ENCODE results near the gene AMMECR1.
A peak's percentile ranks its signal among the peaks of the same experiment; 100 is the strongest.
"Not testable (repeated sequence)": the region's sequence is repeated elsewhere in the genome, so short reads cannot be mapped to it uniquely, and the experiment has no call there.

AMMECR1 gene

GRCh38 chrX:110317820-110318663 is at the start of gene AMMECR1:
AMMECR1 (minus strand) TSS chrX:110318085; CDS start chrX:110318071, 14 bp downstream.
- DNase-seq (ENCODE audit: low spot score): peak; percentile 75

DNA sequence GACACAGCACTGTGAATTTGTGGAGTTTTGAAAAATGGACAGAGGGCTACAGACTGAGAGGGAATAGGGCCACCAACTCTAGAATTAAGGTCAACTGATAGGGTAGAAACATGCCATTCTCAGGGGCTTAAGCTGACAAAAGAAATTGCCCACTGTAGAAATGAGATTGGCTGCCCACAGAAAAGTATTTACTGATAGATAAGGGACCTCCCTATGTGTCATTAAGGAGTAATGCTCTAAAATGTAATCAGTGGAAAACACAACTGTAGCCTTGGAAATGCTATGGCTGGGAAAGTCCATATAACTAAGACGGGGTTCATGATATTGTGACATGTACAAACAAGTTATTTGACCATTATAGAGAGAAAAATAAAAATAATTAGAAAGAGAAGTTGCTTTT is 45.4 kb upstream of the AMMECR1 start:
- DNase-seq (ENCODE audit: low spot score): no peak

GRCh38 chrX:110359273-110359672 is 41.4 kb upstream of the AMMECR1 start:
- DNase-seq (ENCODE audit: low spot score): peak; percentile 30

DNA sequence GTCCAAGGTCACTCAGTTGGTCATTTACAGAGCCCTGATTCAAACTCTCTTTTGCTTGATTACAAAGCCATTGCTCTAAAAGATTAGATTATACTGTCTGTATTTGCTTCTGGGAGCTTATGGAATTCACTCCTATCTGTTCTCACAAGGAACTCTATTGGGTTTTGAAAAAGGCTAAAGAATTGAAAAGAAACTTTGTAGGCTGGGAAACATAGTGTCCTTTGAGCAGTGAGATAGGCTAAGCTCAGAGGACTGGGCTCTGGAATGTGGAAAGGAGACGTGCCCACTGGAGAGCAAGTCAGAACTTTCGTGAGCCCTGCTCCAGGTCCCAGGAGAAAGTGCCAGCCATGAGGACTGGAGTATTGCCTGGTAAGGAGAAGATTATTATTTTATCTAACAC is 40.7 kb upstream of the AMMECR1 start, which contains the start of gene RTL9:
Gene RTL9 (plus strand): TSS at position 301 of the 400 bp plus-strand sequence. CDS start 91,770 bp downstream, outside the sequence.
- no peak for DNase-seq (ENCODE audit: low spot score)

DNA sequence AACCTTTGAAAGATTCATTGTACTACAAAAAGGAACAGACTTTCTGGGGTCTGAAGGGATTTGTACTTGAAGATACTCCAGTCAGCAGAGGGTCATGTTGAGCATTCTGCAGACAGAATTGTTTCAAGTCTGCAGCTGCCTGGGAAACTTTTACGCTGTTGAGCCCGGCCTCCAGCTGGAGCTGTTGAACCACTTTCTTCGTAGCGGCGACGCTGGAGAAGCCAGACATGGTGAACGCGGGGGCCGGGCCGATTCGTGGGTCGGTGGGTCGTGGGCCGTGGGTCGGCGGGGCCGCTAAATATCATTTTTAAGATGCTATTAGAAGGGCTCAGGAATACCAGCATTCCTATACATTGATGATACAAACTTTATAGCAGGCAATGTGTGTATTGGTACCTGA is 28.8 kb upstream of the AMMECR1 start:
- no peak for DNase-seq (ENCODE audit: low spot score)

DNA sequence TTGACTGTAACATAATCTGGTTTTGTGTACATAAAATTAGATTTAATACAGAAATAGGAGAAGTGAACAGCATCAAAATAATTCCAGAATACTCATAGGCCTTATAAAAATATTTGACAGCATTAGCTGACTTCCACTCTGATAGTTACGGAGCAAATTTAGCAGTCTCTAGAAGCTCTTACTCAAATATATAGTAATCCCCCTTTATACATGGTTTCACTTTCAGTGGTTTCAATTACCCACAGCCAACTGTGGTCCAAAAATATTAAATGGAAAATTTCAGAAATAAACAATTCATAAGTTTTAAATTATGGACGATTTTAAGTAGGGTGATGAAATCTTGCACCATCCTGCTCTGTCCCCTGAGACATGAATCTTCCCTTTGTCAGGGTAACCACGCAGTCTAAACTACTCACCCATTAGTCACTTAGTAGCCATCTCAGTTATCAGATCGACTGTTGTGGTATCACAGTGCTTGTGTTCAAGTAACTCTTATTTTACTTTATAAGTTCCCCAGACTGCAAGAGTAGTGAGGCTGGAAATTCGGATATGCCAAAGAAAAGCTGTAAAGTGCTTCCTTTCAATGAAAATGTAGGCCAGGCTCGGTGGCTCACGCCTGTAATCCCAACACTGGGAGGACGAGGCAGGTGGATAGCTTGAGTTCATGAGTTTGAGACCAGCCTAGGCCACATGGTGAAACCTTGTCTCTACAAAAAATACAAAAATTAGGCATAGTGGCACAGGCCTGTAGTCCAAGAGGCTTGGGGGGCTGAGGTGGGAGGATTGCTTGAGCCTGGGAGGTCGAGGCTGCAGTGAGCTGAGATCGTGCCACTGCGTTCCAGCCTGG is 23.5 kb upstream of the AMMECR1 start:
- DNase-seq (ENCODE audit: low spot score): no peak

DNA sequence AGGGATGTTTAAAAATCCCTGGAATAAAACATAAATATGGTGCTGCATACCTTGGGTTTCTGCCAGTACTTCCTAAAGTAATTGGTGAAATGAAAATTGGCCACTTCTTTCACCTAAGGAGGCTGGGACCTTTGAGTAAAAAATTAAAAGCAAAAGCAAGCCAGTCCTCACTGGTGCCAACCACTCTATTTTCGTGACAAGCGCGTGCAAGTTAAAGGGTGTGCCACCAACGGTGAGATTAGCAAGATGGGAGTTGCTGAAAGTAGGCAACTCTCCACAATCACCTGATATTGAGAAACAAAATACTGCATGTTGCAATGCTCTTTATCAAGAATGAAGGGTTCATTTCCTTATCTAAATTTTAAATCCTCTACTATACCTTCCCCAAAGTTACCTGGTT is 21.1 kb upstream of the AMMECR1 start:
- no peak for DNase-seq (ENCODE audit: low spot score)

DNA sequence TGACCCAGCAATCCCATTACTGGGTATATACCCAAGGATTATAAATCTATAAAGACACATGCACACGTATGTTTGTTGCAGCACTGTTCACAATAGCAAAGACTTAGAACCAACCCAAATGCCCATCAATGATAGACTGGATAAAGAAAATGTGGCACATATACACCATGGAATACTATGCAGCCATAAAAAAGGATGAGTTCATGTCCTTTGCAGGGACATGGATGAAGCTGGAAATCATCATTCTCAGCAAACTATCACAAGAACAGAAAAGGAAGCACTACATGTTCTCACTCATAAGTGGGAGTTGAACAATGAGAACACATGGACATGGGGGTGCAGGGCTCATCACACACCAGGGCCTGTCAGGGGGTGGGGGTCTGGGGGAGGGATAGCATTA is 15.6 kb upstream of the AMMECR1 start:
- DNase-seq (ENCODE audit: low spot score): not testable (repeated sequence)

DNA sequence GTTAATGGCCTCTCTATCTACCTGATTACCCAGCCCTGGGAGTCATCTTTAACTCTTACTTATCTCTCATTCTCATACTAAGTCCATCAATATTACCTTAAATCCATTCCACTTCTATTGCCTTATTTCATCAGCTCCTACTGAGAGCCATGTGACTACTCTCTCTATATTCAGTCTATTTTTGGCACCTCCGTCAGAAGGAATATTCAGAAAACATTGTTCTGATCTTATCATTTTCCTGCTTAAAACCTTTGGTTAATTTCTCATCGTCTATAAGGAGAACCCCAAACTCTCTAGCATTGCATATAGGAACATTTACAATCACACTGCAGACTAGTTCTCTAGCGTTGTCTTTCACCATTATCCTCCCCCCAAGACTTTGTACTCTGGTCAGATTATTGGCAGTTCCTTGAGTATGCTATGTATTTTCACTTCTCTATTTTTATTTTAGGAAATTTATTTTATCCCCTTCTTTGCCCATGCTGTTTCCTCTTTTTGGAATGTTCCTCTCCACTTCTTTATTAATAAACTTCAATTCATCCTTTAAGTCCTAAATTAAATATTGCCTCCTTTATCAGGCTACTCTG is 13.7 kb upstream of the AMMECR1 start:
- DNase-seq (ENCODE audit: low spot score): no peak

DNA sequence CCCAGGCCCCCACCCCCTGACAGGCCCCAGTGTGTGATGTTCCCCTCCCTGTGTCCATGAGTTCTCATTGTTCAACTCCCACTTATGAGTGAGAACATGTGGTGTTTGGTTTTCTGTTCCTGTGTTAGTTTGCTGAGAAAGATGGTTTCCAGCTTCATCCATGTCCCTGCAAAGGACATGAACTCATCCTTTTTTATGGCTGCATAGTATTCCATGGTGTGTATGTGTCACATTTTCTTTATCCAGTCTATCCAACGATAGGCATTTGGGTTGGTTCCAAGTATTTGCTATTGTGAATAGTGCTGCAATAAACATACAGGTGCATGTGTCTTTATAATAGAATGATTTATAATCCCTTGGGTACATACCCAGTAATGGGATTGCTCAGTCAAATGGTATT is 10.7 kb upstream of the AMMECR1 start:
- DNase-seq (ENCODE audit: low spot score): not testable (repeated sequence)

DNA sequence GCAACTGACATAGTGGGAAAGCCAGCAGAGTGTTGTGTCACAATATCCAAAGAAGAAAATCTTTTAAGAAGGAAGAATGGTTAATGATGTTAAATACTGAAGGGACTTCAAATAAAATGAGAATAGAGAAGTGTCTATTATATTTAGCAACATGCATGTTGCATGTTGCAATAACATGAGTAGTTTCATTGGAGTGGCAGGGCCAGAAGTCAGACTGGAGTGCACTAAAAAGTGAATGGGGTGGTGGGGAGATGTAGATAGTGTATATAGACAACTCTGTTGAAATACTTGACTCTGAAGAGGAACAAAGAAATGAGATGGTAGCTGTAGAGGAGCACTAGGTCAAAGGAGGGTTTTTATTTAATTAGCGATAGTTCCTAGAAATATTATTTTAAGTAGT is 9.5 kb upstream of the AMMECR1 start:
- DNase-seq (ENCODE audit: low spot score): no peak

DNA sequence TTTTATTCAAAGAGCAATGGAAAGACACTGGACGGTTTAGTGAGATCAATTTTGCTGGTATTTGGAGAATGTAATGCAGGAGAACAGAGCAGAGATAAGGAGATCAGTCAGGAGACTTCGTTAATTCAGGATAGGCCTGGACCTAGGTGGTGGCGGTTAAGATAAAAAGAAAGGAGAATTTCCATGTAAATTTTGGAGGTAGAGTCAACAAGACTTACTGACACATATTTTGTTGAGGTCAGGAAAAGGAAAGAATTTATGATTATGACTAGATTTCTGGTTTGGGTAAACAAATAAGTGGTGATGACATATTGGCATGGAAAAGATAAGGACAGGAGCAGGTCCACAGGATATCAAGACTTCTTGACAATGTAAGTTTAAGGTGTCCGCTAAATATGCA is 8.8 kb upstream of the AMMECR1 start:
- no peak for DNase-seq (ENCODE audit: low spot score)

- DNase-seq (ENCODE audit: low spot score): no peak
Observed at GRCh38 chrX:110322603-110323002, 4.7 kb upstream of the AMMECR1 start.

DNA sequence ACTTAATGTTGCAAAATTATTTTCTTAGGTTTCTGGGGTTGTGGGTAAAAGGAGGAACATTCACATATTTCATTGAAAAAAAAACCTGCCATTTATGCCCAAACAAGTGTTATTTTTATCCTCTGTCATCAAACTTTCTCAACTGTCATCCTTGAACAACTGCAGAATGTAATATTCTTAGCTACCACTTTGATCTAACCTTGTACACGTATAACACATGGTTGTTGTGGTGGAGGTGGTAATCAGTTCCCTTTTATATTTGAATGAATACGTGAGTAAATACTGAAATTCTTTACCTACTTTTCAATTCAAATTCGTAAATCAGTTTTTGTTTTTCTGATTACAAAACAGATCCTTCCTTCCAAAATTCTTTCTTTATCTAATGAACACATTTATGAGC is 3.8 kb upstream of the AMMECR1 start:
- no peak for DNase-seq (ENCODE audit: low spot score)

GRCh38 chrX:110321081-110321480 is 3.2 kb upstream of the AMMECR1 start:
- no peak for DNase-seq (ENCODE audit: low spot score)

DNA sequence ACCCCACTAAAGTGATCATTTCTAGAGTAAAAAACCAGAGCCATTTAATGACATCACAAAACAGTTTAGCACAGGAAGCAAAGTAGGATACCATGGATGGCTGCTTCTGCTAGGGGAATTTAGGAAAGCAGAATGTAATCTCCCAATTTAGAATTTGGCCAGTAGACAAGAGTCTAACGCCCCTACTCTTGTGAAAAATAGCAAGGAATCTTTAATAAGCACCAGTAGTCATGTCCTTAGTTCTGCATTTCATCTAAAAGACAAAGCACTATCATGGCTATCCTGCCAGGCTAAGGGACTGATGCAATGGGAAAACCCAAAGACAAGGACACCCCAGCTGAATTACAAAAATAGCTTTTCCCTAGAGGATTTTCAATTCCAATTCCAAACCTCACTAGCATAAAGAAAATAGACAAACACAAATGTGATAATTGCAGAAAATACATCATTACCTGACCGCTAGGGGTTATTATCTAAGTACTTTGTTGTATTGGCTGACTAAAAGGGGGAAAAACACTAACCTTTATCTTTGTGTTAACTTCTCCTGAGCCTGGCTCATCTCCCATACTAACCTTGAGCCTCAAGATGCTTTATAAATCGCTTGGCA is 2.6 kb upstream of the AMMECR1 start:
- no peak for DNase-seq (ENCODE audit: low spot score)

GRCh38 chrX:110318664-110318968 is 731 bp upstream of the AMMECR1 start:
- DNase-seq (ENCODE audit: low spot score): no peak

- DNase-seq (ENCODE audit: low spot score): no peak
Observed at GRCh38 chrX:110317061-110317819, 645 bp downstream of the AMMECR1 start.

GRCh38 chrX:110316351-110317060 is 1.4 kb downstream of the AMMECR1 start:
- no peak for DNase-seq (ENCODE audit: low spot score)

GRCh38 chrX:110315551-110315950 is 2.3 kb downstream of the AMMECR1 start:
- no peak for DNase-seq (ENCODE audit: low spot score)
